Fibroblast of pulmonary artery (primary cell): ENCODE results near the gene HEATR9.

ENCODE experiments used
- DNase-seq: peaks from one replicate; pipeline ENCODE4 v3.0.0-alpha.2; 2010; ENCODE audit warnings: low read depth
- H3K4me3 ChIP-seq: replicated peaks from 2 replicates; pipeline ENCODE4 v1.5.1; 2011; ENCODE audit warnings: low read depth, mild to moderate bottlenecking, control low read depth, low read length, moderate library complexity
- TF ChIP-seq, protein P1 (sequence below): IDR thresholded peaks from 2 replicates; pipeline ENCODE4 v1.5.1; 2011; ENCODE audit warnings: mild to moderate bottlenecking, control low read depth, low read length, inconsistent platforms; ENCODE audit errors: missing control alignments

The HEATR9 gene

DNA sequence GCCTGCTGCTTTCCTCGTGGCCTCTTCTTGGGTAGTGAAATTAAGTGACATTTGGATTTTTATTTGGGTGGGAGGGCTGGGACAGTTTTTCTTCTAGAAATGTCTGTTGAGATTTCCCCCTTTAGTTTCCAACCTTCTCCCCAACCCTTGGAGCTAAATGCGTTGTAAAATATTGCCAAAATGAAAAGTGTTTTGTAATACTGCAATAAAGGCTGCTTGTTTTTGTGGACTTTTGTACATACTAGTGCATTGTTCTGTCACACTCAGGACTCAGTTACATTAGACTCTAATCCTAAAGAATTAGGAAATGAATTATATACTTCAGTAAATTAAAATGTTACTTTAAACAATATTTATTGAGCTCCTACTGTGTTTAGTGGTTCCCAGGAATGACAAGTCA lies 21.7 kb downstream of the HEATR9 start:
- TF ChIP-seq, protein P1, sequence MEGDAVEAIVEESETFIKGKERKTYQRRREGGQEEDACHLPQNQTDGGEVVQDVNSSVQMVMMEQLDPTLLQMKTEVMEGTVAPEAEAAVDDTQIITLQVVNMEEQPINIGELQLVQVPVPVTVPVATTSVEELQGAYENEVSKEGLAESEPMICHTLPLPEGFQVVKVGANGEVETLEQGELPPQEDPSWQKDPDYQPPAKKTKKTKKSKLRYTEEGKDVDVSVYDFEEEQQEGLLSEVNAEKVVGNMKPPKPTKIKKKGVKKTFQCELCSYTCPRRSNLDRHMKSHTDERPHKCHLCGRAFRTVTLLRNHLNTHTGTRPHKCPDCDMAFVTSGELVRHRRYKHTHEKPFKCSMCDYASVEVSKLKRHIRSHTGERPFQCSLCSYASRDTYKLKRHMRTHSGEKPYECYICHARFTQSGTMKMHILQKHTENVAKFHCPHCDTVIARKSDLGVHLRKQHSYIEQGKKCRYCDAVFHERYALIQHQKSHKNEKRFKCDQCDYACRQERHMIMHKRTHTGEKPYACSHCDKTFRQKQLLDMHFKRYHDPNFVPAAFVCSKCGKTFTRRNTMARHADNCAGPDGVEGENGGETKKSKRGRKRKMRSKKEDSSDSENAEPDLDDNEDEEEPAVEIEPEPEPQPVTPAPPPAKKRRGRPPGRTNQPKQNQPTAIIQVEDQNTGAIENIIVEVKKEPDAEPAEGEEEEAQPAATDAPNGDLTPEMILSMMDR: no peak
- no peak overlapping the region for H3K4me3 ChIP-seq
- DNase-seq: no peak

DNA sequence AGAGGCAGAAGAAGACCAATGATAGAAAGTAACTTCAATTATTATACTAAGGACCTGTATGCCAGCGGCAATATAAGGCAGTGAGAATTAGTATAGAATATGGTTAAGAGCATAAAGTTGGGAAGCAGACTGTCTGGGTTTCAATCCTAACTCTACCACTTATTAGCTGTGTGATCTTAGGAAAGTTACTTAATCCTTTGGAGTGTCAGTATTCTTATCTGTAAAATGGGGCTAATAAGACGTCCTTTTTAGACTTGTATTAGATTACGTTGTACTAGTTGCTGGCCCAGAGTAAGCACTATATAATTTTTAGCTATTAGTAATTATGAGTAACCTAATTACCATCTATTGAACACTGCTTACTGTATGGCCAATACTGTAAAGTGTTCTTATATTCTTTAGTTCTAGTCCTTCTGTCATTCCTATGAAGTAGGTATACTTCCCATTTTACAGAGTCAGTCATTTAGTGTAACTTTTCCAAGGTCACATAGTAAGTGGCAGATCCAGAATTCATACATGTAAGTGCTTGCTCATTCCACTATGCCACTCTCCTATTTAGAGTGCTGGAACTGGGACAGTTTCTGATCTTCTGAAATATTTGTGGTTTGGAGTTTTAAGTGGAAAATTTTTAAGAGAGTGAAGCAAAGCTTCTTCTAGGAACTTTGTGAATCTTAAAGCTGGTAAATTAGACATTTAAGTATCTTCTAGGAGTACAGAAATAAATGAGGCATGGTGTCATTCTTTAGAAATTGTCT lies 22.5 kb downstream of the HEATR9 start:
- TF ChIP-seq, protein P1: no peak
- H3K4me3 ChIP-seq: no peak overlapping the region
- DNase-seq: no peak

DNA sequence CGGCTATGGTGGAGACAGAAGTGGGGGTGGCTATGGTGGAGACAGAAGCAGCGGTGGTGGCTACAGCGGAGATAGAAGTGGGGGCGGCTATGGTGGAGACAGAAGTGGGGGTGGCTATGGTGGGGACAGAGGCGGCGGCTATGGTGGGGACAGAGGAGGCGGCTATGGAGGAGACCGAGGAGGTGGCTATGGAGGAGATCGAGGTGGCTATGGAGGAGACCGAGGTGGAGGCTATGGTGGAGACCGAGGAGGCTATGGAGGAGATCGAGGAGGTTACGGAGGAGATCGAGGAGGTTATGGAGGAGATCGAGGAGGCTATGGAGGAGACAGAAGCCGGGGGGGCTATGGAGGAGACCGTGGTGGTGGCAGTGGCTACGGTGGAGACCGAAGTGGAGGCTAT lies 24.1 kb downstream of the HEATR9 start:
- no peak overlapping the region for H3K4me3 ChIP-seq
- TF ChIP-seq, protein P1: no peak

DNA sequence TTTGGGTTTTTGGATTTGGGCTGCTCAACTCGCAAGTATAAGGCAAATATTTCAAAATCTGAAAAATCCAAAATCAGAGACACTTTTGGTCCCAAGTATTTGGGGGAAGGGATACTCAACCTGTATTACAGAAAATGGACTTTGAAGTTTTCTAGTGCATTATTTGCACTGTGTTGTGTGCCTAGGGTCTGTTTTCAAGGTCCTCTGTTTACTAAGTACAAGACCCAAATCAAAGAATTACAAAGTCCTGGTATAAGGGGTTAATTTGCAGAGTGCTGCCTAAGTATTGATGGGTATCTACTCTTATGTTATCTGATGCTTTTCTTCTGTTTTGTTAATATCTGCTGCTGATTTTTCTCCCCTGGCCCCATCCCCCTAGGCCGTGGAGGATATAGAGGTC lies 25.0 kb downstream of the HEATR9 start:
- DNase-seq: no peak
- TF ChIP-seq, protein P1: no peak

More for the DNA sequence above, 24.1 kb downstream of the HEATR9 start:
- DNase-seq: no peak

DNA sequence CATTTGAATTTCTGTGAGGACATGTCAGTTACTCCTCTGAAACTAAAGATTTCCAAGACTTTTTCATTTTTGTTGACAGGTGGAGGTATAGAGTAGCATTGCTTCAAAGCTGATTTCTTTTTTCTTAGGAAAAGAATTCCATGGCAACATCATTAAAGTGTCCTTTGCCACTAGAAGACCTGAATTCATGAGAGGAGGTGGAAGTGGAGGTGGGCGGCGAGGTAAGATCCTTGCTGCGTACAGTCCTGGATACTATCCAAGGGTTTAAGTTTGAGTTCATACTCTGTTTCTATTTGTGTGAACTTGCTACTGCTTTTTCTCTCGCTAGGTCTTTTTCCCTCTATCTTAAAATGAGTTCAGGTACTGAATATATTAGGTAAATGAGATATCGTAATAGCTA lies 26.5 kb downstream of the HEATR9 start:
- H3K4me3 ChIP-seq: no peak overlapping the region
- TF ChIP-seq, protein P1: no peak
- no peak for DNase-seq

More for the DNA sequence above, 25.0 kb downstream of the HEATR9 start:
- H3K4me3 ChIP-seq: no peak overlapping the region

DNA sequence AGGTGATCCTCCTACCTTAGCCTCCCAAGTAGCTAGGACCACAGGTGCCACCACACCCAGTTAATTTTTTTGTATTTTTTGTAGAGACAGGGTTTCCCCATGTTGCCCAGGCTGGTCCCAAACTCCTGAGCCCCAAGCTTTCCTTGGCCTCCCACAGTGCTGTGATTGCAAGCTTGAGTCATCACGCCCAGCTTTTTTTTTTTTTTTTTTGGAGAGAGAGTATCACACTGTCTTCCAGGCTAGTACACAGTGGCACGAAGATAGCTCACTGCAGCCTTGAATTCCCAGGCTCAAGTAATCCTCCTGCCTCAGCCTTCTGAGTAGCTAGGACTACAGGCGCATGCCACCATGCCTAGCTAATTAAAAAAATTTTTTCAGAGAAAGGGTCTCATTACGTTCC lies 27.2 kb downstream of the HEATR9 start:
- H3K4me3 ChIP-seq: no peak overlapping the region
- peak; percentile 32 for DNase-seq
- TF ChIP-seq, protein P1: no peak

DNA sequence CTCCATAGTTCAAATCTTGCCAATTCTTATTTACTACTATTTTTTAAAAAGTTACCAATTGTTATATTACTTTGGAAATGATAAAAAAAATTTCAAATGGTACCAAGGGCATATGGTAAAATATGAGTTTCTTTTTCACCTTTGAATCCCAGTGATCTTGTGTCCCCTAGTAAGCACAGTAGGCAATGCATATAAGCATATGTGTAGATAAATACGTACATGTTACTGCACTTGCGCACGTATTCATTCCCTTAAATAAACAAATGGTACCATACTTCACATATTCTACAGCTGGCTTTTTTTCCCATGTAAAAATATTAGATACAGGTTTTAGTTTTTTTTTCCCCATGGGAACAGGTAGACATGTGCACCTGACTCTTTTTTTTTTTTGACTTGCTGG lies 27.6 kb downstream of the HEATR9 start:
- DNase-seq: no peak
- TF ChIP-seq, protein P1: no peak
- no peak overlapping the region for H3K4me3 ChIP-seq
